HuH-7.5 (cell line): Measurements from ENCODE around the gene OTUD4.
"Not testable (repeated sequence)": the region's sequence is repeated elsewhere in the genome, so short reads cannot be mapped to it uniquely, and the experiment has no call there.

Source experiments
- DNase-seq: peaks from one replicate; pipeline ENCODE4 v3.0.0; 2011; ENCODE audit warnings: low spot score

OTUD4 gene

GRCh38 chr4:145179861-145180297 is 510 bp downstream of the OTUD4 start:
- DNase-seq, result not testable (repeated sequence)

GRCh38 chr4:145179281-145179860 is 1.0 kb downstream of the OTUD4 start:
- peak; percentile 28 for DNase-seq

- DNase-seq, result no peak
Observed at GRCh38 chr4:145178740-145179280, 1.6 kb downstream of the OTUD4 start.

- DNase-seq, result no peak
Observed at GRCh38 chr4:145177906-145178538, 2.4 kb downstream of the OTUD4 start.

GRCh38 chr4:145177511-145177905 is 2.9 kb downstream of the OTUD4 start:
- no peak for DNase-seq

- DNase-seq, result no peak
Observed at GRCh38 chr4:145176641-145177432, 3.6 kb downstream of the OTUD4 start.

- DNase-seq, result no peak
Observed at GRCh38 chr4:145171911-145172310, 8.5 kb downstream of the OTUD4 start.

GRCh38 chr4:145170223-145170622 is 10.2 kb downstream of the OTUD4 start:
- no peak for DNase-seq

GRCh38 chr4:145168581-145169187 is 11.7 kb downstream of the OTUD4 start:
- DNase-seq, result no peak

- DNase-seq, result no peak
Observed at GRCh38 chr4:145167887-145168286, 12.5 kb downstream of the OTUD4 start.

GRCh38 chr4:145161549-145161948 is 18.8 kb downstream of the OTUD4 start:
- DNase-seq, result no peak

- no peak for DNase-seq
Observed at GRCh38 chr4:145156986-145157385, 23.4 kb downstream of the OTUD4 start.

- DNase-seq, result no peak
Observed at GRCh38 chr4:145155268-145155870, 25.0 kb downstream of the OTUD4 start.

- no peak for DNase-seq
Observed at GRCh38 chr4:145154573-145154972, 25.8 kb downstream of the OTUD4 start.

GRCh38 chr4:145153904-145154298 is 26.5 kb downstream of the OTUD4 start:
- DNase-seq, result no peak

- DNase-seq, result no peak
Observed at GRCh38 chr4:145153181-145153903, 27.0 kb downstream of the OTUD4 start.

GRCh38 chr4:145148980-145149379 is 31.4 kb downstream of the OTUD4 start:
- no peak for DNase-seq

GRCh38 chr4:145136219-145136618 is 44.2 kb downstream of the OTUD4 start:
- DNase-seq, result not testable (repeated sequence)

GRCh38 chr4:145132511-145133098 is 47.8 kb downstream of the OTUD4 start:
- no peak for DNase-seq

GRCh38 chr4:145131848-145132247 is 48.5 kb downstream of the OTUD4 start:
- DNase-seq, result no peak

GRCh38 chr4:145130788-145131399 is 49.5 kb downstream of the OTUD4 start:
- DNase-seq, result no peak
